Fibroblast of villous mesenchyme (primary cell): ENCODE measurements around the gene EDIL3. TPM values are rescaled to one million over a fixed set of nuclear protein-coding genes. Genes with fewer than 3 reads are reported as not detected.

Experiments
- DNase-seq: peaks from one replicate; pipeline ENCODE4 v3.0.0-alpha.2; 2010; ENCODE audit warnings: low read depth
- H3K4me3 ChIP-seq: 2 replicates; pipeline ENCODE4 v1.5.1; 2011; ENCODE audit warnings: low read depth, mild to moderate bottlenecking, low read length
- CTCF ChIP-seq: IDR thresholded peaks from 2 replicates; pipeline ENCODE4 v1.5.1; 2012; ENCODE audit warnings: low read depth, mild to moderate bottlenecking, low read length; ENCODE audit not compliant: insufficient read depth
- total RNA-seq: library from RNA; depleted of rRNA; stranded (reverse); fragments of >200 nt; gene quantifications from 2 replicates; pipeline ENCODE4 v1.2.3, GENCODE V29; 2012

EDIL3 gene
- total RNA-seq, 1 donor: 57.0 TPM

GRCh38 chr5:84085387-84086041 lies 299.2 kb downstream of the EDIL3 start:
- H3K4me3 ChIP-seq: no peak overlapping the region
- no peak for DNase-seq
- no peak for TF ChIP-seq CTCF

- no peak for DNase-seq
- H3K4me3 ChIP-seq: no peak overlapping the region
- no peak for TF ChIP-seq CTCF
These were observed 303.8 kb downstream of the EDIL3 start for GRCh38 chr5:84080908-84081307.

GRCh38 chr5:84072339-84072738 lies 312.3 kb downstream of the EDIL3 start:
- no peak overlapping the region for H3K4me3 ChIP-seq
- no peak for DNase-seq
- no peak for TF ChIP-seq CTCF

GRCh38 chr5:84069608-84070179 lies 315.0 kb downstream of the EDIL3 start:
- no peak for TF ChIP-seq CTCF
- no peak for DNase-seq
- no peak overlapping the region for H3K4me3 ChIP-seq

- no peak for TF ChIP-seq CTCF
- no peak for DNase-seq
- H3K4me3 ChIP-seq: no peak overlapping the region
These were observed 321.6 kb downstream of the EDIL3 start for GRCh38 chr5:84063041-84063440.

- TF ChIP-seq CTCF: no peak
- DNase-seq: no peak
- H3K4me3 ChIP-seq: no peak overlapping the region
These were observed 325.0 kb downstream of the EDIL3 start for GRCh38 chr5:84059672-84060071.

GRCh38 chr5:84058561-84058960 lies 326.1 kb downstream of the EDIL3 start:
- DNase-seq: no peak
- TF ChIP-seq CTCF: no peak
- no peak overlapping the region for H3K4me3 ChIP-seq
